NCI-H1417 (cell line): Measurements from ENCODE around the gene SEL1L3.

Experiments
- DNase-seq, 3 experiments: peaks; one replicate each; lab custom pipeline; 2025; lab: John Stamatoyannopoulos, UW

Gene SEL1L3

GRCh38 chr4:25750874-25751273, 111.9 kb downstream of the SEL1L3 start:
- DNase-seq: peak in 1 of 3 experiments; percentile 99

- DNase-seq: no peak
Measured at GRCh38 chr4:25749150-25749794, 113.5 kb downstream of the SEL1L3 start.

- DNase-seq: no peak
Measured at GRCh38 chr4:25743971-25744370, 118.8 kb downstream of the SEL1L3 start.

GRCh38 chr4:25729564-25729963, 133.2 kb downstream of the SEL1L3 start:
- no peak for DNase-seq

- DNase-seq: peak in 1 of 3 experiments; percentile 47
Measured at GRCh38 chr4:25728886-25729285, 133.9 kb downstream of the SEL1L3 start.

- DNase-seq: peak in 2 of 3 experiments; percentile 10 to 98
Measured at GRCh38 chr4:25727711-25728493, 134.9 kb downstream of the SEL1L3 start.

- no peak for DNase-seq
Measured at GRCh38 chr4:25725870-25726269, 136.9 kb downstream of the SEL1L3 start.

GRCh38 chr4:25723409-25723808, 139.4 kb downstream of the SEL1L3 start:
- peak in 1 of 3 experiments; percentile 36 for DNase-seq

GRCh38 chr4:25722964-25723363, 139.8 kb downstream of the SEL1L3 start:
- no peak for DNase-seq

GRCh38 chr4:25713812-25714211, 149.0 kb downstream of the SEL1L3 start:
- DNase-seq: no peak

GRCh38 chr4:25712611-25713010, 150.2 kb downstream of the SEL1L3 start:
- no peak for DNase-seq

- DNase-seq: no peak
Measured at GRCh38 chr4:25710637-25711036, 152.2 kb downstream of the SEL1L3 start.

- no peak for DNase-seq
Measured at GRCh38 chr4:25704516-25704915, 158.3 kb downstream of the SEL1L3 start.

- DNase-seq: no peak
Measured at GRCh38 chr4:25703731-25704388, 158.9 kb downstream of the SEL1L3 start.

GRCh38 chr4:25702848-25703247, 159.9 kb downstream of the SEL1L3 start:
- peak in 1 of 3 experiments; percentile 80 for DNase-seq

GRCh38 chr4:25700661-25701060, 162.1 kb downstream of the SEL1L3 start:
- DNase-seq: no peak

GRCh38 chr4:25697516-25697915, 165.3 kb downstream of the SEL1L3 start:
- DNase-seq: no peak
